Transverse colon (tissue), 4 donors: ENCODE measurements around the gene KATNBL1. TPM values are rescaled to one million over a fixed set of nuclear protein-coding genes. Genes with fewer than 3 reads are reported as not detected.

Experiments used
- DNase-seq: peaks from one replicate; pipeline ENCODE4 v3.0.0-alpha.2; 2019
- H3K27ac ChIP-seq, 4 donors: fragments of 200-600 bp; sonication (generic); 2 replicates each; pipeline ENCODE4 v1.5.1; 2016 to 2018; ENCODE audit warnings: inconsistent platforms in 4 of 4
- H3K27me3 ChIP-seq: fragments of 200-600 bp; sonication (generic); 2 replicates; pipeline ENCODE4 v1.5.1; 2017; ENCODE audit warnings: inconsistent platforms
- H3K36me3 ChIP-seq, 4 donors: fragments of 200-600 bp; sonication (generic); 2 replicates each; pipeline ENCODE4 v1.5.1; 2017 to 2019; ENCODE audit warnings: inconsistent platforms in 4 of 4
- H3K4me1 ChIP-seq, 4 donors: fragments of 200-600 bp; sonication (generic); 2 replicates each; pipeline ENCODE4 v1.5.1; 2017 to 2020; ENCODE audit warnings: inconsistent platforms in 4 of 4
- H3K4me3 ChIP-seq, 4 donors: fragments of 200-600 bp; sonication (generic); 1 replicate in 1 of 4; 2 replicates in 3 of 4; pipeline versions ENCODE4 v1.5.1 to v1.6.1; 2017 to 2019; ENCODE audit warnings: inconsistent platforms in 4 of 4
- H3K9me3 ChIP-seq, 2 donors: fragments of 200-600 bp; sonication (generic); 2 replicates each; pipeline ENCODE4 v1.5.1; 2017 to 2019; ENCODE audit warnings: inconsistent platforms in 2 of 2
- CTCF ChIP-seq, 5 experiments: fragments of 200-600 bp in 3 of 5; fragments of 450-650 bp in 2 of 5; sonication (generic) in 3 of 5; IDR thresholded peaks; 1 replicate in 2 of 5; 2 replicates in 3 of 5; pipeline ENCODE4 v1.5.1; 2016 to 2017; ENCODE audit warnings: antibody characterized with exemption in 5 of 5, inconsistent platforms in 3 of 5, mild to moderate bottlenecking in 2 of 5, moderate library complexity in 1 of 5
- EP300 ChIP-seq: sonication (generic); formaldehyde crosslinking; IDR thresholded peaks from one replicate; pipeline ENCODE4 v1.6.1; 2017; ENCODE audit warnings: antibody characterized with exemption, low read depth
- POLR2A ChIP-seq: fragments of 450-650 bp; IDR thresholded peaks from one replicate; pipeline ENCODE4 v1.6.1; 2016; ENCODE audit warnings: antibody characterized with exemption, mild to moderate bottlenecking, moderate library complexity
- POLR2AphosphoS5 ChIP-seq, 3 donors: sonication (generic); formaldehyde crosslinking; IDR thresholded peaks; one replicate each; pipeline ENCODE4 v1.6.1; 2016; ENCODE audit warnings: antibody characterized with exemption in 3 of 3
- WGBS, 2 donors: methylation state at CpG; one replicate each; pipeline ENCODE4 v1.1.5; 2018; ENCODE audit warnings: low coverage in 1 of 2; 5-methylcytosine and 5-hydroxymethylcytosine counted together
- in situ Hi-C, 4 donors: fragments of 200-750 bp; cut with MboI; loops; one replicate each; pipeline versions ENCODE4 v1.15.0 to v1.15.1; 2017; ENCODE audit warnings: low sequenced_read_pairs in 3 of 4, low pct_ligation_motif_present in 1 of 4, low pct_unique_long_range_greater_than_20kb in 1 of 4
- intact Hi-C: fragments of 100-400 bp; cut with DNase I; formaldehyde crosslinking; loops from one replicate; pipeline ENCODE4 v1.15.1; 2023; ENCODE audit warnings: low total_unique reads
- total RNA-seq, 4 donors: library from RNA; depleted of rRNA; stranded (reverse); fragments of >200 nt; gene quantifications; one replicate each; pipeline ENCODE4 v1.1.0, GENCODE V29; 2016

The KATNBL1 gene
- total RNA-seq, 4 donors from 2014 or later = 41.1 to 137 (median 80.3) TPM

- WGBS, 2 donors = 88 to 100% methylated on average over 1 to 7 of the region's 7 CpGs
- no peak for TF ChIP-seq CTCF (IDR thresholded peaks at IDR 0.05)
- TF ChIP-seq POLR2A = no peak
- no peak for TF ChIP-seq POLR2AphosphoS5 (IDR thresholded peaks at IDR 0.05)
- no peak for TF ChIP-seq EP300
- no peak for DNase-seq
- in situ Hi-C loops (no loop called here), intact Hi-C loops (no loop called here)
- Histone ChIP-seq H3K4me1 (no peaks in the 10 kb centered on the region), H3K36me3 (peaks cover 0 to 54% (median 14%) of the 10 kb centered on the region in 4 donors), H3K27me3 (no peaks in the 10 kb centered on the region), H3K27ac (no peak overlapping the region), H3K9me3 (peaks cover 9 to 10% of the 10 kb centered on the region in 2 donors), H3K4me3 (no peak overlapping the region)
Observed at GRCh38 chr15:34154725-34155204, 55.1 kb downstream of the KATNBL1 start.

- no peak for TF ChIP-seq POLR2AphosphoS5 (IDR thresholded peaks at IDR 0.05)
- TF ChIP-seq POLR2A = no peak
- Histone ChIP-seq H3K4me1 (no peaks in the 10 kb centered on the region), H3K27me3 (no peaks in the 10 kb centered on the region), H3K27ac (no peak overlapping the region), H3K4me3 (no peak overlapping the region), H3K9me3 (no peaks in the 10 kb centered on the region), H3K36me3 (peaks cover 0 to 45% (median 14%) of the 10 kb centered on the region in 4 donors)
- intact Hi-C loops (no loop called here), in situ Hi-C loops (no loop called here)
- WGBS, 2 donors = 65% methylated on average over 4 to 6 of the region's 6 CpGs
- no peak for DNase-seq
Observed at GRCh38 chr15:34147371-34148140, 62.3 kb downstream of the KATNBL1 start.

GRCh38 chr15:34133511-34133910, 76.4 kb downstream of the KATNBL1 start:
- intact Hi-C loops (no loop called here), in situ Hi-C loops (no loop called here)
- TF ChIP-seq POLR2AphosphoS5 (IDR thresholded peaks at IDR 0.05) (no peak), EP300 (no peak), CTCF (IDR thresholded peaks at IDR 0.05) (no peak), POLR2A (no peak)
- no peak overlapping the region for H3K4me3 ChIP-seq
- no peaks in the 10 kb centered on the region for H3K27me3 ChIP-seq
- WGBS, 2 donors = 96 to 100% methylated on average over 1 of the region's 1 CpG
- no peaks in the 10 kb centered on the region for H3K9me3 ChIP-seq
- no peaks in the 10 kb centered on the region for H3K4me1 ChIP-seq
- H3K36me3 ChIP-seq = no peaks in the 10 kb centered on the region
- DNase-seq = no peak
- no peak overlapping the region for H3K27ac ChIP-seq

- TF ChIP-seq POLR2AphosphoS5 (IDR thresholded peaks at IDR 0.05) (no peak), CTCF (IDR thresholded peaks at IDR 0.05) (no peak), EP300 (no peak), POLR2A (no peak)
- H3K27ac ChIP-seq = no peak overlapping the region
- H3K9me3 ChIP-seq = no peaks in the 10 kb centered on the region
- no peaks in the 10 kb centered on the region for H3K4me1 ChIP-seq
- H3K27me3 ChIP-seq = no peaks in the 10 kb centered on the region
- WGBS, 2 donors = 85 to 90% methylated on average over 1 of the region's 1 CpG
- DNase-seq = no peak
- no peaks in the 10 kb centered on the region for H3K36me3 ChIP-seq
- intact Hi-C loops = no loop called here
- no peak overlapping the region for H3K4me3 ChIP-seq
- in situ Hi-C loops = no loop called here
Observed at GRCh38 chr15:34132881-34133280, 77.0 kb downstream of the KATNBL1 start.
